KOPT-K1 (cell line): ENCODE measurements around the gene RCCD1.
A peak's percentile ranks its signal among the peaks of the same experiment; 100 is the strongest.
"Not testable (repeated sequence)": the region's sequence is repeated elsewhere in the genome, so short reads cannot be mapped to it uniquely, and the experiment has no call there.

Experiments used
- H3K27ac ChIP-seq: fragments of 200-600 bp; sonication (generic); 2 replicates; pipeline ENCODE4 v1.5.1; 2016; ENCODE audit warnings: antibody characterized with exemption, mild to moderate bottlenecking, low read depth, low read length; ENCODE audit not compliant: poor library complexity, severe bottlenecking
- H3K36me3 ChIP-seq: fragments of 200-600 bp; sonication (generic); 2 replicates; pipeline ENCODE4 v1.5.1; 2017; ENCODE audit warnings: antibody characterized with exemption, mild to moderate bottlenecking, low read length, moderate library complexity; ENCODE audit not compliant: insufficient read depth
- H3K9me3 ChIP-seq: fragments of 200-600 bp; sonication (generic); 2 replicates; pipeline ENCODE4 v1.5.1; 2017; ENCODE audit warnings: antibody characterized with exemption, low read length, mild to moderate bottlenecking; ENCODE audit not compliant: insufficient read depth, poor library complexity, severe bottlenecking

Gene RCCD1

GRCh38 chr15:90914305-90915080 is 40.2 kb upstream of the RCCD1 start:
- Histone ChIP-seq H3K27ac (no peak overlapping the region), H3K9me3 (no peaks in the 10 kb centered on the region), H3K36me3 (peaks cover 100% of the 10 kb centered on the region)

- no peak overlapping the region for H3K27ac ChIP-seq
- no peaks in the 10 kb centered on the region for H3K9me3 ChIP-seq
- H3K36me3 ChIP-seq, result peaks cover 100% of the 10 kb centered on the region
These were observed 39.4 kb upstream of the RCCD1 start for GRCh38 chr15:90915216-90915807.

- H3K36me3 ChIP-seq, result peaks cover 100% of the 10 kb centered on the region
- H3K9me3 ChIP-seq, result no peaks in the 10 kb centered on the region
- H3K27ac ChIP-seq, result no peak overlapping the region
These were observed 38.8 kb upstream of the RCCD1 start for GRCh38 chr15:90915808-90916440.

GRCh38 chr15:90916461-90916860 is 38.2 kb upstream of the RCCD1 start:
- H3K36me3 ChIP-seq, result peaks cover 100% of the 10 kb centered on the region
- H3K9me3 ChIP-seq, result no peaks in the 10 kb centered on the region
- H3K27ac ChIP-seq, result no peak overlapping the region

- Histone ChIP-seq H3K9me3 (no peaks in the 10 kb centered on the region), H3K27ac (no peak overlapping the region), H3K36me3 (peaks cover 94% of the 10 kb centered on the region)
These were observed 37.1 kb upstream of the RCCD1 start for GRCh38 chr15:90917569-90917968.

- no peaks in the 10 kb centered on the region for H3K9me3 ChIP-seq
- H3K27ac ChIP-seq, result no peak overlapping the region
- peaks cover 88% of the 10 kb centered on the region for H3K36me3 ChIP-seq
These were observed 36.5 kb upstream of the RCCD1 start for GRCh38 chr15:90918034-90918788.

- Histone ChIP-seq H3K27ac (no peak overlapping the region), H3K36me3 (peaks cover 81% of the 10 kb centered on the region), H3K9me3 (no peaks in the 10 kb centered on the region)
These were observed 35.8 kb upstream of the RCCD1 start for GRCh38 chr15:90918835-90919234.

- Histone ChIP-seq H3K27ac (no peak overlapping the region), H3K9me3 (no peaks in the 10 kb centered on the region), H3K36me3 (peaks cover 51% of the 10 kb centered on the region)
These were observed 32.8 kb upstream of the RCCD1 start for GRCh38 chr15:90921887-90922286.

- not testable (repeated sequence) for H3K27ac ChIP-seq, H3K9me3 ChIP-seq
- peaks cover 42% of the 10 kb centered on the region for H3K36me3 ChIP-seq
These were observed 31.9 kb upstream of the RCCD1 start for GRCh38 chr15:90922712-90923322.

GRCh38 chr15:90924375-90924774 is 30.3 kb upstream of the RCCD1 start:
- H3K27ac ChIP-seq, result no peak overlapping the region
- H3K36me3 ChIP-seq, result peaks cover 26% of the 10 kb centered on the region
- no peaks in the 10 kb centered on the region for H3K9me3 ChIP-seq

- not testable (repeated sequence) for H3K9me3 ChIP-seq, H3K36me3 ChIP-seq, H3K27ac ChIP-seq
These were observed 27.9 kb upstream of the RCCD1 start for GRCh38 chr15:90926766-90927165.

GRCh38 chr15:90928106-90928505 is 26.6 kb upstream of the RCCD1 start:
- not testable (repeated sequence) for H3K9me3 ChIP-seq, H3K27ac ChIP-seq, H3K36me3 ChIP-seq

- Histone ChIP-seq H3K27ac (peak overlapping the region; percentile 85), H3K9me3 (no peaks in the 10 kb centered on the region), H3K36me3 (no peaks in the 10 kb centered on the region)
These were observed 25.3 kb upstream of the RCCD1 start for GRCh38 chr15:90929246-90930019.

- H3K36me3 ChIP-seq, result no peaks in the 10 kb centered on the region
- peak overlapping the region; percentile 85 for H3K27ac ChIP-seq
- no peaks in the 10 kb centered on the region for H3K9me3 ChIP-seq
These were observed 23.7 kb upstream of the RCCD1 start for GRCh38 chr15:90930861-90931574.
